ENCODE measurements around the gene ADAM30.

GRCh38 chr1:119885903-119886783 lies 10.2 kb downstream of the ADAM30 start:
- TF ChIP-seq CTCF (IDR thresholded peaks at IDR 0.05) (peak; percentile 79), EZH2phosphoT487 (IDR thresholded peaks at IDR 0.05) (no peak), EZH2 (IDR thresholded peaks at IDR 0.05) (no peak)

Data from neural progenitor cell (in vitro differentiated cells).